ENCODE data around the gene MS4A2.
"Not testable (repeated sequence)": the region's sequence is repeated elsewhere in the genome, so short reads cannot be mapped to it uniquely, and the experiment has no call there.

The MS4A2 gene

GRCh38 chr11:60104471-60105115 is 16.1 kb downstream of the MS4A2 start:
- DNase-seq, result not testable (repeated sequence)

DNA sequence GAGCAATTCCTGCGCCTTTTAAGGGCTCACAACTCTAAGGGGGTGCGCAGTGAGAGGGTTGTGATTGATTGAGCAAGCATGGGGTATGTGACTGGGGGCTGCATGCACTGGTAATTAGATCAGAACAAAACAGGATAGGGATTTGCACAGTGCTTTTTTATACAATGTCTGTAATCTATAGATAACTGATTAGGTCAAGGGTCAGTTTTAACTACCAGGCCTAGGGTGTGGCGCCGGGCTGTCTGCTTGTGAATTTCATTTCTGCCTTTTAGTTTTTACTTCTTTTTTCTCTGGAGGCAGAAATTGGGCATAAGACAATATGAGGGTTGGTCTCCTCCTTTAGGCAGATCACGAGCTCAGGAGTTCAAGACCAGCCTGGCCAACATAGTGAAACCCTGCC is 20.2 kb downstream of the MS4A2 start:
- DNase-seq, result not testable (repeated sequence)

DNA sequence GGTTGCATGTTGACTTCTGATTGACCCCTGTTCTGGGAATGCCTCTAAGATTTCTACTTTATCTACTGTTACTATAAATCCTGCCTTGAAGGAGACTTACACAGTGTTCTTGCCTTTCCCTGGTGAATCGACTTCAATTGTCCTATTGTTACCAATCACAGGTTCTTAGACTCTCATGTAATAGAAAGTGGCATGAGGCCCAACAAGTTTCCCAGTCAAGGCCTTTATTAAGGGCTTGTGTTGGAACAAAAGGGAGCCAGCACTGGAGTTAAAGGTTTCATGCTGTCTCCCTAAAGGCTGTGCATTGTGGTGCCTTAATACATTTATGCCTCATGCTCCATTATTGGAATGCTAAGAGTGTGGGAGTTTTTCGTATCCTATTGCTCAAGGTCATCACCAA is 23.3 kb downstream of the MS4A2 start:
- DNase-seq, result no peak

- no peak for DNase-seq
These were observed 28.7 kb downstream of the MS4A2 start for GRCh38 chr11:60116996-60117790.

DNA sequence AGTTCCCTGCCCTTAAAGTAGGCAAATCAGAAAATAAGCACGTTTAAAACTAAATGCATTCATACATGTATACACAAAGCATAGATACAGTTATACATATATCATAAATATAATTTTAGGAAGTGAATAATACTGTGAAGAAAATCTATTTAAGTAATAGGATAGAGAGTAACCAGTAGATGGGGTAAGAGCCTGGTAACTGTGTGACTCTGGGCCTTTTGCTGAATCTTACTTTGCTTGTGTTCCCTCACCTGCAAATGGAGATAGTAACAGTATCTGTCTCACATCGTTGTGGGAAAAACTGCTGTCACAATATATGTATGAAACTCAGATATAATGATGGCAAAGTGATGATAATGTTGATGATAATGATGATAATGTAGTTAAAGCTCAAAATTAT is 29.9 kb downstream of the MS4A2 start:
- DNase-seq, result no peak

GRCh38 chr11:60119710-60120109 is 31.2 kb downstream of the MS4A2 start:
- no peak for DNase-seq

DNA sequence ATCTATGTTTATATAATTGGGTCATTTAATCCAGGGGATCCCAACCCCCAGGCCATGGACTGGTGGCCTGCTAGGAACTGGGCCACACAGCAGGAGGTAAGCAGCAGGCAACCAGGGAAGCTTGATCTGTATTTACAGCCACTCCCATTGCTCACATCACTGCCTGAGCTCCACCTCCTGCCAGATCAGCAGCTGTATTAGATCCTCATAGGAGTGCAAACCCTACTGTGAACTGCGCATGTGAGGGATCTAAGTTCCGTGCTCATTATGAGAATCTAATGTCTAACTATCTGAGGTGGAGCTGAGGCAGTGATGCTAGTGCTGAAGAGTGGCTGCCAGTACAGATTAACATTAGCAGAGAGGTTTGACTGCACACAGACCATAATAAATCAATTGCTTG is 32.8 kb downstream of the MS4A2 start:
- no peak for DNase-seq

- DNase-seq, result no peak
These were observed 34.1 kb downstream of the MS4A2 start for GRCh38 chr11:60122414-60123036.

- DNase-seq, result no peak
These were observed 36.5 kb downstream of the MS4A2 start for GRCh38 chr11:60124802-60125432.

DNA sequence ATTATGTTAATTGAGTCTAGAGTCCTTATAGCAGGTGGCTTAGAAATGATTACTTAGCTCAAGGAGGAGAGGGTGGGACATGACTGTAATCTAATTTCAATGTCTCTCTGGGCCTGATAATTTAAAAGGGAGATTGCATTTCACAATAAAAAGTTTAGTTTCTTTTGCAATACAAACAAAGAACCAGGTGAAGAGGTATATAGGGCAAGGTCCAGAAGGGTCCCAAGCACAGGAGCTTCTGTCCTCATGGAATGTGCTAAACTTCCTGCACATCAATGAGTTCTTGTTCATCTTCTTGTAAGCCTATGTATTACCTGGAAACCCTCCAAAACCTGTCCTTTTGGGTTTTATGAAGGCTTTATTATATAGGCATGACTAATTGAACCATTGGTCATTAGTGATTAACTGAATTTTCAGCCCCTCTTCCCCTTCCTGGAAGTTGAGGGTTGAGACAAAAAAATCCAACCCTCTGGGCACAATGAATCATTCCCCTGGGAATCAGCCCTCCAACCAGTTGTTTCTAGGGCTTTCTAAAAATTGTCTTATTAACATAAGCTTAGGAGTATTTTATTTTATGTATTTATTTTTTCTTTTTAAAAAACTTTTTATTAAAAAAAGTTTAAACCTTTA is 37.6 kb downstream of the MS4A2 start:
- DNase-seq, result peak; percentile 5 to 52

- DNase-seq, result no peak
These were observed 38.9 kb downstream of the MS4A2 start for GRCh38 chr11:60127311-60127811.

- no peak for DNase-seq
These were observed 39.9 kb downstream of the MS4A2 start for GRCh38 chr11:60128376-60128775.

DNA sequence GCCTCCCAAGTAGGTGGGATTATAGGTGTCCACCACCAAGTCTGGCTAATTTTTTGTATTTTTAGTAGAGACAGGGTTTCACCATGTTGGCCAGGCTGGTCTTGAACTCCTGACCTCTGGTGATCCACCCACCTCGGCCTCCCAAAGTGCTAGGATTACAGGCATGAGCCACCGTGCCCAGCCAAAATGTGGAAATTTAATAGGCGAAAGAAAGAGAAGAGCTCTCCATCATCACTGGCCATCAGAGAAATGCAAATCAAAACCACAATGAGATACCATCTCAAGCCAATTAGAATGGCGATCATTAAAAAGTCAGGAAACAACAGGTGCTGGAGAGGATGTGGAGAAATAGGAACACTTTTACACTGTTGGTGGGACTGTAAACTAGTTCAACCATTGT is 40.4 kb downstream of the MS4A2 start:
- DNase-seq, result not testable (repeated sequence)

GRCh38 chr11:60129853-60130252 is 41.4 kb downstream of the MS4A2 start:
- no peak for DNase-seq

DNA sequence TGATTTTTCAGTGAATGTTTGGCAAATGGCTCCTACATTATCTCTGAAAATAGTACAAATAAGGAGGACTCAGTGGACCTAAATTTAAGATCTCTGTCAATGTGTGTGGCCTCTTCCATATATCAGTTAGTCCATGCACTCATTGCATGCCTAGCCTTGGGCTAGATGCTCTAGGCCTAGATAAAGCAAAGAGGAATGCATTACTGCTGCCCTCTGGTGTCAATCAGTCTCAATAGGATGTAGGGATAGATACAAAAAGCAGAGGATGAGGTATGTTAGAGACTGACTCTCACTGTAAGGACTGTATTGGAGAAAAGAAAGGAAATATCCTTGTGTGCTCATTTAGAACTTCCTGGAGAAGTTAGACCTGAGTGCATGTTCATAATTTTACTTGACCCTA is 42.0 kb downstream of the MS4A2 start:
- peak; percentile 2 to 32 for DNase-seq

- no peak for DNase-seq
These were observed 43.4 kb downstream of the MS4A2 start for GRCh38 chr11:60131912-60132311.

DNA sequence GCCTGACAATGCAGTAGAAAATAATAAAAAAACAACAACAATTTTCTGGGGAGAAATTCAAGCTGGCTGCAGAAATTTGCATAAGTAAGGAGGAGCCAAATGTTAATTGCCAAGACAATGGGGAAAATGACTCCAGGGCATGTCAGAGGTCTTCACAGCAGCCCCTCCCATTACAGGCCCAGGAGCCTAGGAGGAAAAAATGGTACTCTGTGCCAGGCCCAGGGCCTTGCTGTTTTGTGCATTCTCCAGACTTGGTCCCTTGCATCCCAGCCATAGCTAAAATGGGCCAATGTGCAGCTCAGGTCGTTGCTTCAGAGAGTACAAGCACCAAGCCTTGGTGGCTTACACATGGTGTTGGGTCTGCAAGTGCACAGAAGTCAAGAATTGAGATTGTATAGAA is 45.5 kb downstream of the MS4A2 start:
- DNase-seq, result no peak

DNA sequence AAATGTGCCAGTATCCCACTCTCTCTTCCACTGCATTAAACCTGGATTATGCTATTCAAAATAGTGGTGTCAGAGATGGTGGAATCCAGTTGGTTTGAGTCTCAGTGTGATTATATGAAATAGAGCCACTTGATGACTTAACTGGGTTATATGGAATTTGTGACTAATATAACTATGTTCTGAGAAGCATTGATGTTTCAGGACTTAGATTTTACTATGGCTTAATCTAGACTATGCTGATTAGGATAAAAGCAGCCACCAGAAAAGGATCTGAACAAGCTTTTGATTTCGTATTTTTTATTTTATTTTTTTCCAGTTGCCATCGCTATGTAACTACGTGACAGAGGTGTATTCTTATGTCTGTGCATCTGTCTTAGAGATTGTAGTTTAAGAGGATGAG is 55.3 kb downstream of the MS4A2 start:
- DNase-seq, result no peak

DNA sequence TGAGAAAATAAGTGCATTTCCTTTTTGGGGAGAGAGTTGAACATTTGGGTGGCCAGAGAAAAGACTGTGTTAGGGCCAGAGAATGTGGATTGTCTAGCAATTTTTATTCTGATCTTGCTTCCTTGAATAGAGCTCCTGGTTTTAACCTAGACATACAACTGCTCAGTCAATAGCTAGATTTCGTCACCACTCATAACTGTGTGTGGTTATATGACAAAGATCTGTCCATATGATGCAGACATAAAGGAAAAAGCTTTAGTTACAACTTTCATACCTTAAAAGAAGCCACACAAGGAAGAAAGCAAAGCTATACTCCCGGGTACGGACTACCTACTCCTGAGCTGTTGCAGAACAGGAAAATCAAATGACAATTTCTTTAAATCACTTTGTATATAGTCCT is 57.2 kb downstream of the MS4A2 start:
- no peak for DNase-seq

Measured in NCI-H524 (cell line).